ENCODE data around the gene KCNIP1.
A peak's percentile ranks its signal among the peaks of the same experiment; 100 is the strongest.

KCNIP1 gene

GRCh38 chr5:170603109-170603508, 99.3 kb downstream of the KCNIP1 start:
- no peaks in the 10 kb centered on the region for H3F3A ChIP-seq (ENCODE audit: insufficient read depth, low read length)

GRCh38 chr5:170603578-170604565, 100.1 kb downstream of the KCNIP1 start:
- H3K27me3 ChIP-seq (ENCODE audit: insufficient read depth, low read length): no peaks in the 10 kb centered on the region
- H3K9ac ChIP-seq (ENCODE audit: low read length): no peak overlapping the region
- no peak overlapping the region for H3K27ac ChIP-seq (ENCODE audit: low read depth, low read length, poor library complexity, severe bottlenecking)
- no peak overlapping the region for H3K4me3 ChIP-seq (ENCODE audit: low read depth, low read length, poor library complexity, severe bottlenecking)
- no peaks in the 10 kb centered on the region for H3K79me2 ChIP-seq (ENCODE audit: insufficient read depth, low read length)
- no peaks in the 10 kb centered on the region for H3K9me2 ChIP-seq (ENCODE audit: low read depth, low read length)
- no peak overlapping the region for H3K4me2 ChIP-seq (ENCODE audit: low read length)
- no peaks in the 10 kb centered on the region for H3K36me3 ChIP-seq (ENCODE audit: insufficient read depth, low read length)
- no peaks in the 10 kb centered on the region for H3K9me3 ChIP-seq (ENCODE audit: low read length)
- no peaks in the 10 kb centered on the region for H4K20me1 ChIP-seq (ENCODE audit: insufficient read depth, low read length)
- no peaks in the 10 kb centered on the region for H3K4me1 ChIP-seq (ENCODE audit: insufficient read depth, low read length, severe bottlenecking)
- no peaks in the 10 kb centered on the region for H3F3A ChIP-seq (ENCODE audit: insufficient read depth, low read length)
- TF ChIP-seq CTCF (IDR thresholded peaks at IDR 0.05; ENCODE audit: low read length): peak; percentile 74
- TF ChIP-seq EZH2 (IDR thresholded peaks at IDR 0.05; ENCODE audit: borderline replicate concordance, low read length): no peak
- H2AFZ ChIP-seq (ENCODE audit: low read length): no peak overlapping the region

More at GRCh38 chr5:170603109-170603508, 99.3 kb downstream of the KCNIP1 start:
- Histone ChIP-seq H4K20me1 (ENCODE audit: insufficient read depth, low read length) (no peaks in the 10 kb centered on the region), H3K4me2 (ENCODE audit: low read length) (no peak overlapping the region), H3K9me3 (ENCODE audit: low read length) (no peaks in the 10 kb centered on the region), H3K4me3 (ENCODE audit: low read depth, low read length, poor library complexity, severe bottlenecking) (no peak overlapping the region), H3K27me3 (ENCODE audit: insufficient read depth, low read length) (no peaks in the 10 kb centered on the region), H3K4me1 (ENCODE audit: insufficient read depth, low read length, severe bottlenecking) (no peaks in the 10 kb centered on the region), H3K27ac (ENCODE audit: low read depth, low read length, poor library complexity, severe bottlenecking) (no peak overlapping the region), H3K79me2 (ENCODE audit: insufficient read depth, low read length) (no peaks in the 10 kb centered on the region), H3K9me2 (ENCODE audit: low read depth, low read length) (no peaks in the 10 kb centered on the region), H3K36me3 (ENCODE audit: insufficient read depth, low read length) (no peaks in the 10 kb centered on the region), H3K9ac (ENCODE audit: low read length) (no peak overlapping the region), H2AFZ (ENCODE audit: low read length) (no peak overlapping the region)
- TF ChIP-seq CTCF (IDR thresholded peaks at IDR 0.05; ENCODE audit: low read length) (no peak), EZH2 (IDR thresholded peaks at IDR 0.05; ENCODE audit: borderline replicate concordance, low read length) (no peak)

- Histone ChIP-seq H3K4me2 (ENCODE audit: low read length) (no peak overlapping the region), H3K9me3 (ENCODE audit: low read length) (no peaks in the 10 kb centered on the region), H3K36me3 (ENCODE audit: insufficient read depth, low read length) (no peaks in the 10 kb centered on the region), H2AFZ (ENCODE audit: low read length) (no peak overlapping the region), H3K27me3 (ENCODE audit: insufficient read depth, low read length) (no peaks in the 10 kb centered on the region), H3K4me1 (ENCODE audit: insufficient read depth, low read length, severe bottlenecking) (no peaks in the 10 kb centered on the region), H3K9ac (ENCODE audit: low read length) (no peak overlapping the region), H3K4me3 (ENCODE audit: low read depth, low read length, poor library complexity, severe bottlenecking) (no peak overlapping the region), H3K9me2 (ENCODE audit: low read depth, low read length) (no peaks in the 10 kb centered on the region), H4K20me1 (ENCODE audit: insufficient read depth, low read length) (no peaks in the 10 kb centered on the region), H3F3A (ENCODE audit: insufficient read depth, low read length) (no peaks in the 10 kb centered on the region), H3K27ac (ENCODE audit: low read depth, low read length, poor library complexity, severe bottlenecking) (no peak overlapping the region), H3K79me2 (ENCODE audit: insufficient read depth, low read length) (no peaks in the 10 kb centered on the region)
- TF ChIP-seq EZH2 (IDR thresholded peaks at IDR 0.05; ENCODE audit: borderline replicate concordance, low read length) (no peak), CTCF (IDR thresholded peaks at IDR 0.05; ENCODE audit: low read length) (no peak)
Observed at GRCh38 chr5:170606941-170607340, 103.1 kb downstream of the KCNIP1 start.
